ENCODE data around the gene FGD4.
A peak's percentile ranks its signal among the peaks of the same experiment; 100 is the strongest.

The FGD4 gene

DNA sequence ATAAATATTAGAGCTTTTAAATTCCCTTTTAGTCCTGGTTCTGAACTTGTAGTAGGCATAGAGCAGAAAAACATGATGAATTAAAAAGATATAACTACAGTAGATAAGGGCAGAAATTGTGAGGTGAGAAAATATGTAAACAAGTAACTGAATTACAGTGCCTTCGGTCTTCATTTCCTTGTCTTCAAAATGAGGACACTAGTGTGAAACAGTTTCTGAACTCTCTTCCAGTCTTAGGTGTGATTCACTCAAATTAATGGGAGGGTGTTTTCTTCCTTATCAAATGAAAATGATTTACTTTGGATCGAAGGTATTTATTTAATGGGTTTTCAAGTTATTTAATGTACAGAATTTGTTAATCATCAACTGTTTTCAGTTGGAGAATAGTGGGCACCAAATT, 1.5 kb downstream of the FGD4 start:
- no peak for TF ChIP-seq CTCF (IDR thresholded peaks at IDR 0.05; ENCODE audit: control insufficient read depth, extremely low read depth, insufficient read depth)
- DNase-seq (ENCODE audit: low read depth), result no peak
- H3K4me3 ChIP-seq (ENCODE audit: low read depth, low read length), result peak overlapping the region; percentile 63

DNA sequence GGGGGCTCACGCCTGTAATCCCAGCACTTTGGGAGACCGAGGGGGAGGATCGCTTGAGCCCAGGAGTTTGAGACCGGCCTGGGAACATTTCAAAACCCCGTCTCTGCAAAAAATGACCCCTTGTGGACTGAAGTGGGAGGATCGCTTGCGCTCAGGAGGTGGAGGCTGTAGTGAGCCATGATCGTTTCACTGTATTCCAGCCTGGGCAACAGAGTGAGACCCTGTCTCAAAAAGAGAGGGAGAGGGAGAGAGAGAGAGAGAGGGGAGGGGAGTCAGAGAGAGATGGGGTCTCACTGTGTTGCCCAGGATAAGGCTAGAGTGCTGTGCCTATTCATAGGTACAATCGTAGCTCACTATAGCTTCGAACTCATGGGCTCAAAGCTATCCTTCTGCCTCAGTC, 2.8 kb downstream of the FGD4 start:
- no peak for TF ChIP-seq CTCF (IDR thresholded peaks at IDR 0.05; ENCODE audit: control insufficient read depth, extremely low read depth, insufficient read depth)
- DNase-seq (ENCODE audit: low read depth), result no peak
- no peak overlapping the region for H3K4me3 ChIP-seq (ENCODE audit: low read depth, low read length)

GRCh38 chr12:32402946-32403345, 3.6 kb downstream of the FGD4 start:
- H3K4me3 ChIP-seq (ENCODE audit: low read depth, low read length), result no peak overlapping the region
- no peak for TF ChIP-seq CTCF (IDR thresholded peaks at IDR 0.05; ENCODE audit: control insufficient read depth, extremely low read depth, insufficient read depth)

GRCh38 chr12:32407795-32408194, 8.4 kb downstream of the FGD4 start:
- no peak for TF ChIP-seq CTCF (IDR thresholded peaks at IDR 0.05; ENCODE audit: control insufficient read depth, extremely low read depth, insufficient read depth)
- DNase-seq (ENCODE audit: low read depth), result no peak
- H3K4me3 ChIP-seq (ENCODE audit: low read depth, low read length), result no peak overlapping the region

More at GRCh38 chr12:32402946-32403345, 3.6 kb downstream of the FGD4 start:
- DNase-seq (ENCODE audit: low read depth), result no peak

DNA sequence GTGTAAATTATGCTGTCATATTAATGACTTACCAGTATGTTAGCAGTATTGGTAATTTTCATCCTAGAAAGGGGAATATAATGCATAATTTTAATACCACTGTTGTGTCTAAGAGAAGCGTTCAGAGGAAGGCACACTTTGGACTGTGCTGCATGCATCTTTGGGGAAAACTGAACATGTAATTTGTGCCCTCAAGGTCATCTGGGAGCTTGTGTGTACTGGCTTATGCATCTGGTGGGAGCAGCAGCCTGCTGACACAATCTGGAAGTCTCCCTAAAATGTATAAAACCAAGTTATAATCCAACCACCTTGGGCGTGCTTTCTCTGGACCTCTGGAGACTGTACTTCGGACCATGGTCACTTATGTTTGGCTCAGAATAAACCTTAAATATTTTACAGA, 14.1 kb downstream of the FGD4 start:
- TF ChIP-seq CTCF (IDR thresholded peaks at IDR 0.05; ENCODE audit: control insufficient read depth, extremely low read depth, insufficient read depth), result no peak
- no peak overlapping the region for H3K4me3 ChIP-seq (ENCODE audit: low read depth, low read length)
- DNase-seq (ENCODE audit: low read depth), result no peak

DNA sequence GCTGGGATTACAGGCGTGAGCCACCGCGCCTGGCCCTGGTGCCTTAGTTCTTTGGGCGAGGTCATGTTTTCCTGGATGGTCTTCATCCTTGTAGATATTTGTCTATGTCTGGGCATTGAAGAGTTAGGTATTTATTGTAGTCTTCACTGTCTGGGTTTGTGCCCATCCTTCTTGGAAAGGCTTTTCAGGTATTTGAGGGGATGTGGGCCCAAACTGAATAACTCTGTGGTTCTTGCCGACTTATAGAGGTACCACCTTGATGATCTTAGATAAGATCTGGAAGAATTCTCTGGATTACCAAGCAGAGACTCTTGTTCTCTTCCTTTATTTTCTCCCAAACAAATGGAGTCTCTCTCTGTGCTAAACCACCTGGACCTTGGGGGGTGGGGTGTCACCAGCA, 18.9 kb downstream of the FGD4 start:
- H3K4me3 ChIP-seq (ENCODE audit: low read depth, low read length), result no peak overlapping the region
- TF ChIP-seq CTCF (IDR thresholded peaks at IDR 0.05; ENCODE audit: control insufficient read depth, extremely low read depth, insufficient read depth), result no peak
- DNase-seq (ENCODE audit: low read depth), result no peak

DNA sequence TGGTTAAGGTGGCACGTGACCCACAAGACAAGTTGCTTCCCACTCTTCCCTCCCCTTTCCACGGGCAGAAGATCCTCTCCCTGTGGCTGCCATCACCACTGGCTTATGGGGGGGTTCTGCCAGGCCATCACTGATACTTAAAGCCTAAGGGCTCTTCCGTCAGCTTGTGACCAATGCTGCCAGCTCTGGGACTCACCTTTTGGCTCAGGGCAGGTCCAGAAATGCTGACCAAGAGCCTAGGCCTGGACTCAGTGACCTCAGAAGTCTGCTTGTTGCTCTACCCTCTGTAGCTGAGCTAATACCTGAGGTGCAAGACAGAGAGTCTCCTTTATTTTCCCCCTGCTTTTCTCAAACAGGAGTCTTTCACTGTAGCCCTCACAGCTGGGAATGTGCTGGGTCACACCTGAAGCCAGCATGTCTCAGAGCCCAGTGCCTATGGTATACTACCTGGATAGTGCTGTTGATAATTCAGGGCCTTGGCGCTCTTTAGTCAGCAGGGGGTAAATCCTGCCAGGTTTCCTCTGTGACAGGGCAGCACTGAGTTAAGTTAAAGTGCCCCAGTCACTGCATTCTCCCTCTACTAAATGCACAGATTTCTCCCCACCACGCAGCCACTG, 19.7 kb downstream of the FGD4 start:
- no peak for TF ChIP-seq CTCF (IDR thresholded peaks at IDR 0.05; ENCODE audit: control insufficient read depth, extremely low read depth, insufficient read depth)
- no peak overlapping the region for H3K4me3 ChIP-seq (ENCODE audit: low read depth, low read length)
- no peak for DNase-seq (ENCODE audit: low read depth)
